ENCODE results near the gene AMPH. TPM values are rescaled to one million over a fixed set of nuclear protein-coding genes. Genes with fewer than 3 reads are reported as not detected.

The AMPH gene
- total RNA-seq, 1 donor from 2014 or later, result not detected

GRCh38 chr7:38481401-38481800 lies 149.8 kb downstream of the AMPH start:
- Mint-ChIP-seq H3K4me1 (no peaks in the 10 kb centered on the region), H3K27ac (no peak overlapping the region), H3K27me3 (peaks cover 28% of the 10 kb centered on the region), H3K36me3 (ENCODE audit: low read depth) (no peaks in the 10 kb centered on the region), H3K9me3 (peaks cover 19% of the 10 kb centered on the region), H3K4me3 (no peak overlapping the region)
- intact Hi-C loops (cut with micrococcal nuclease), result no loop called here
- CTCF ChIA-PET, result no interaction called here
- no peak for TF ChIP-seq CTCF (IDR thresholded peaks at IDR 0.05)
- no peak for ATAC-seq (ENCODE audit: low read depth)
- no peak for DNase-seq
- POLR2A ChIA-PET, result no interaction called here

GRCh38 chr7:38478404-38478803 lies 152.8 kb downstream of the AMPH start:
- H3K27ac Mint-ChIP-seq, result no peak overlapping the region
- POLR2A ChIA-PET, result no interaction called here
- no peak overlapping the region for H3K4me3 Mint-ChIP-seq
- no peak for DNase-seq
- TF ChIP-seq CTCF (IDR thresholded peaks at IDR 0.05), result no peak
- H3K9me3 Mint-ChIP-seq, result peaks cover 10% of the 10 kb centered on the region
- H3K4me1 Mint-ChIP-seq, result no peaks in the 10 kb centered on the region
- peaks cover 15% of the 10 kb centered on the region for H3K27me3 Mint-ChIP-seq
- no peaks in the 10 kb centered on the region for H3K36me3 Mint-ChIP-seq (ENCODE audit: low read depth)
- no peak for ATAC-seq (ENCODE audit: low read depth)
- CTCF ChIA-PET, result no interaction called here
- intact Hi-C loops (cut with micrococcal nuclease), result no loop called here

GRCh38 chr7:38477333-38477732 lies 153.8 kb downstream of the AMPH start:
- ChIA-PET POLR2A (no interaction called here), CTCF (no interaction called here)
- Mint-ChIP-seq H3K4me3 (no peak overlapping the region), H3K9me3 (peaks cover 9% of the 10 kb centered on the region), H3K36me3 (ENCODE audit: low read depth) (no peaks in the 10 kb centered on the region), H3K27me3 (peaks cover 11% of the 10 kb centered on the region), H3K4me1 (no peaks in the 10 kb centered on the region), H3K27ac (no peak overlapping the region)
- intact Hi-C loops (cut with micrococcal nuclease), result no loop called here
- no peak for TF ChIP-seq CTCF (IDR thresholded peaks at IDR 0.05)
- ATAC-seq (ENCODE audit: low read depth) (no peak), DNase-seq (no peak)

- Mint-ChIP-seq H3K27me3 (peaks cover 8% of the 10 kb centered on the region), H3K36me3 (ENCODE audit: low read depth) (no peaks in the 10 kb centered on the region), H3K9me3 (peaks cover 9% of the 10 kb centered on the region), H3K4me1 (no peaks in the 10 kb centered on the region), H3K27ac (no peak overlapping the region), H3K4me3 (no peak overlapping the region)
- DNase-seq (no peak), ATAC-seq (ENCODE audit: low read depth) (no peak)
- ChIA-PET POLR2A (no interaction called here), CTCF (no interaction called here)
- no peak for TF ChIP-seq CTCF (IDR thresholded peaks at IDR 0.05)
- intact Hi-C loops (cut with micrococcal nuclease), result no loop called here
These were observed 154.4 kb downstream of the AMPH start for GRCh38 chr7:38476764-38477163.

GRCh38 chr7:38465956-38466355 lies 165.2 kb downstream of the AMPH start:
- no peak for ATAC-seq (ENCODE audit: low read depth)
- H3K9me3 Mint-ChIP-seq, result no peaks in the 10 kb centered on the region
- H3K27me3 Mint-ChIP-seq, result no peaks in the 10 kb centered on the region
- no peak for TF ChIP-seq CTCF (IDR thresholded peaks at IDR 0.05)
- H3K4me1 Mint-ChIP-seq, result peaks cover 20% of the 10 kb centered on the region
- CTCF ChIA-PET, result no interaction called here
- POLR2A ChIA-PET, result no interaction called here
- no peak for DNase-seq
- intact Hi-C loops (cut with micrococcal nuclease), result no loop called here
- no peaks in the 10 kb centered on the region for H3K36me3 Mint-ChIP-seq (ENCODE audit: low read depth)
- H3K27ac Mint-ChIP-seq, result no peak overlapping the region
- H3K4me3 Mint-ChIP-seq, result no peak overlapping the region
